Hepatocyte (in vitro differentiated cells): ENCODE measurements around the gene UCHL3. TPM values are rescaled to one million over a fixed set of nuclear protein-coding genes. Genes with fewer than 3 reads are reported as not detected.
"Not testable (repeated sequence)": the region's sequence is repeated elsewhere in the genome, so short reads cannot be mapped to it uniquely, and the experiment has no call there.

Experiments
- DNase-seq: peaks from one replicate; pipeline ENCODE4 v3.0.0-alpha.2; 2016; ENCODE audit warnings: low spot score
- H2AFZ ChIP-seq: fragments of 200-600 bp; sonication (generic); 2 replicates; pipeline ENCODE4 v1.6.0; 2016; ENCODE audit warnings: antibody characterized with exemption, mild to moderate bottlenecking
- H3K27ac ChIP-seq: fragments of 200-600 bp; sonication (generic); 2 replicates; pipeline ENCODE4 v1.5.1; 2016; ENCODE audit warnings: mild to moderate bottlenecking
- H3K27me3 ChIP-seq: fragments of 200-600 bp; sonication (generic); 2 replicates; pipeline ENCODE4 v1.6.1; 2016
- H3K36me3 ChIP-seq: fragments of 200-600 bp; sonication (generic); replicated peaks from 2 replicates; pipeline ENCODE4 v1.5.1; 2016; ENCODE audit warnings: low read depth; ENCODE audit not compliant: insufficient read depth
- H3K4me1 ChIP-seq: fragments of 200-600 bp; sonication (generic); 2 replicates; pipeline ENCODE4 v1.5.1; 2016; ENCODE audit warnings: mild to moderate bottlenecking, moderate library complexity; ENCODE audit not compliant: insufficient read depth
- H3K4me2 ChIP-seq: fragments of 200-600 bp; sonication (generic); 2 replicates; pipeline ENCODE4 v1.6.0; 2016
- H3K4me3 ChIP-seq: fragments of 200-600 bp; sonication (generic); 2 replicates; pipeline ENCODE4 v1.5.1; 2016; ENCODE audit warnings: mild to moderate bottlenecking
- H3K79me2 ChIP-seq: fragments of 200-600 bp; sonication (generic); 2 replicates; pipeline ENCODE4 v1.6.0; 2017; ENCODE audit warnings: mild to moderate bottlenecking
- H3K9me2 ChIP-seq: fragments of 200-600 bp; sonication (generic); replicated peaks from 2 replicates; pipeline ENCODE4 v1.6.0; 2017; ENCODE audit warnings: mild to moderate bottlenecking; ENCODE audit not compliant: insufficient read depth
- H3K9me3 ChIP-seq: fragments of 200-600 bp; sonication (generic); 2 replicates; pipeline ENCODE4 v1.5.1; 2016; ENCODE audit warnings: low read depth, mild to moderate bottlenecking
- H4K20me1 ChIP-seq: fragments of 200-600 bp; sonication (generic); 2 replicates; pipeline ENCODE4 v1.6.0; 2016; ENCODE audit warnings: mild to moderate bottlenecking; ENCODE audit not compliant: insufficient read depth, poor library complexity, severe bottlenecking
- EZH2 ChIP-seq: fragments of 200-600 bp; sonication (generic); IDR thresholded peaks from 2 replicates; pipeline ENCODE4 v1.6.1; 2016; ENCODE audit warnings: antibody characterized with exemption, mild to moderate bottlenecking, borderline replicate concordance
- EZH2phosphoT487 ChIP-seq: fragments of 200-600 bp; sonication (generic); IDR thresholded peaks from one replicate; pipeline ENCODE4 v1.6.1; 2018; ENCODE audit warnings: antibody characterized with exemption, mild to moderate bottlenecking, low read depth, moderate library complexity; ENCODE audit not compliant: unreplicated experiment, severe bottlenecking
- WGBS: methylation state at CpG from one replicate; pipeline ENCODE4 v1.1.6; 2016; ENCODE audit warnings: low lambda C conversion rate; ENCODE audit errors: missing lambda C conversion rate; 5-methylcytosine and 5-hydroxymethylcytosine counted together
- polyA plus RNA-seq: library from polyadenylated mRNA; unstranded; fragments of >200 nt; fragmentation: Nextera tagmentation; extraction: Ambion mirVana; gene quantifications from 2 replicates; pipeline ENCODE4 v1.2.1, GENCODE V29; 2016
- total RNA-seq: library from RNA; depleted of rRNA; stranded (reverse); fragments of >200 nt; gene quantifications from 2 replicates; pipeline ENCODE4 v1.2.3, GENCODE V29; 2014
- TF ChIP-seq, protein P1 (sequence below): fragments of 200-600 bp; sonication (generic); IDR thresholded peaks from 2 replicates; pipeline ENCODE4 v1.5.1; 2016; ENCODE audit warnings: antibody characterized with exemption, mild to moderate bottlenecking; ENCODE audit not compliant: poor library complexity

Gene UCHL3
- total and polyA plus RNA-seq, 2 experiments from 2014 or later, result 42.0 to 77.5 TPM

DNA sequence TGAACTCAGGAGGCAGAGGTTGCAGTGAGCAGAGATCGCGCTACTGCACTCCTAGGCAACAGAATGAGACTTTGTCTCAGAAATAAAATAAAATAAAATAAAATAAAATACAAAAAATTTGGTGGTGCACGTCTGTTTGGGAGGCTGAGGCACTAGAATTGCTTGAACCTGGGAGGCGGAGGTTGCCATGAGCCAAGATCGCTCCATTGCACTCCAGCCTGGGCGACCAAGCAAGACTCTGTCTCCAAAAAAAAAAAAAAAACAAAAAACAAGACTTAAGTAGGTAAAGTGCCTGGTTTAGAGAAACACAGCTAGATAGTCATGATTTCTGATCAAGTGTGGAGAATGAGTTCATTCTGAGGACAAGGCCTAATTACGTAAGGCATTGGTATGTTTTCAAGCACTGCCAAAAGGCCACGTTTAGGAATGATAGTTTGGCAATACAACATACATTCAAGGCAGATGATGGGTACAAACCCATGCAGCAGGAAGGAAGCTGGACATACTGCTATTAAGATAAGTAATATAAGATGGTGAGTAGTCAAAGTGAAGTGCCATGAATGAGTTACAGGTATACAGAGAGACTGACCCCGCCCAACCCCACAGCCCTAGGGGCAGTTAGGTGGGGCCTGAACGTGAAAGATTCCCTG is 4.8 kb upstream of the UCHL3 start:
- Histone ChIP-seq H3K9me3 (no peaks in the 10 kb centered on the region), H4K20me1 (no peaks in the 10 kb centered on the region), H3K9me2 (no peaks in the 10 kb centered on the region), H3K79me2 (no peaks in the 10 kb centered on the region), H2AFZ (no peak overlapping the region), H3K4me2 (no peak overlapping the region), H3K4me3 (no peak overlapping the region), H3K36me3 (no peaks in the 10 kb centered on the region), H3K4me1 (no peaks in the 10 kb centered on the region), H3K27ac (no peak overlapping the region), H3K27me3 (no peaks in the 10 kb centered on the region)
- 90% methylated on average over 10 of the region's 10 CpGs for WGBS
- no peak for DNase-seq
- TF ChIP-seq, protein P1, sequence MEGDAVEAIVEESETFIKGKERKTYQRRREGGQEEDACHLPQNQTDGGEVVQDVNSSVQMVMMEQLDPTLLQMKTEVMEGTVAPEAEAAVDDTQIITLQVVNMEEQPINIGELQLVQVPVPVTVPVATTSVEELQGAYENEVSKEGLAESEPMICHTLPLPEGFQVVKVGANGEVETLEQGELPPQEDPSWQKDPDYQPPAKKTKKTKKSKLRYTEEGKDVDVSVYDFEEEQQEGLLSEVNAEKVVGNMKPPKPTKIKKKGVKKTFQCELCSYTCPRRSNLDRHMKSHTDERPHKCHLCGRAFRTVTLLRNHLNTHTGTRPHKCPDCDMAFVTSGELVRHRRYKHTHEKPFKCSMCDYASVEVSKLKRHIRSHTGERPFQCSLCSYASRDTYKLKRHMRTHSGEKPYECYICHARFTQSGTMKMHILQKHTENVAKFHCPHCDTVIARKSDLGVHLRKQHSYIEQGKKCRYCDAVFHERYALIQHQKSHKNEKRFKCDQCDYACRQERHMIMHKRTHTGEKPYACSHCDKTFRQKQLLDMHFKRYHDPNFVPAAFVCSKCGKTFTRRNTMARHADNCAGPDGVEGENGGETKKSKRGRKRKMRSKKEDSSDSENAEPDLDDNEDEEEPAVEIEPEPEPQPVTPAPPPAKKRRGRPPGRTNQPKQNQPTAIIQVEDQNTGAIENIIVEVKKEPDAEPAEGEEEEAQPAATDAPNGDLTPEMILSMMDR, result no peak
- TF ChIP-seq EZH2, result no peak
- no peak for TF ChIP-seq EZH2phosphoT487

GRCh38 chr13:75545386-75545785 is 4.2 kb upstream of the UCHL3 start:
- not testable (repeated sequence) for H3K27ac ChIP-seq, H3K9me3 ChIP-seq, H2AFZ ChIP-seq, H3K4me1 ChIP-seq, H3K36me3 ChIP-seq, H3K4me2 ChIP-seq, DNase-seq, H3K9me2 ChIP-seq, H3K4me3 ChIP-seq, H3K79me2 ChIP-seq, H3K27me3 ChIP-seq, H4K20me1 ChIP-seq
- 88% methylated on average over 14 of the region's 14 CpGs for WGBS

- Histone ChIP-seq H3K9me2 (no peaks in the 10 kb centered on the region), H3K4me1 (no peaks in the 10 kb centered on the region), H3K27me3 (no peaks in the 10 kb centered on the region), H3K4me2 (no peak overlapping the region), H4K20me1 (no peaks in the 10 kb centered on the region), H3K27ac (no peak overlapping the region), H2AFZ (no peak overlapping the region), H3K4me3 (no peak overlapping the region), H3K79me2 (peaks cover 25% of the 10 kb centered on the region), H3K36me3 (no peaks in the 10 kb centered on the region), H3K9me3 (no peaks in the 10 kb centered on the region)
- TF ChIP-seq, protein P1, result no peak
- TF ChIP-seq EZH2 (no peak), EZH2phosphoT487 (no peak)
- WGBS, result 92% methylated on average over 3 of the region's 3 CpGs
- DNase-seq, result no peak
Measured at GRCh38 chr13:75547917-75548316, 1.7 kb upstream of the UCHL3 start.

DNA sequence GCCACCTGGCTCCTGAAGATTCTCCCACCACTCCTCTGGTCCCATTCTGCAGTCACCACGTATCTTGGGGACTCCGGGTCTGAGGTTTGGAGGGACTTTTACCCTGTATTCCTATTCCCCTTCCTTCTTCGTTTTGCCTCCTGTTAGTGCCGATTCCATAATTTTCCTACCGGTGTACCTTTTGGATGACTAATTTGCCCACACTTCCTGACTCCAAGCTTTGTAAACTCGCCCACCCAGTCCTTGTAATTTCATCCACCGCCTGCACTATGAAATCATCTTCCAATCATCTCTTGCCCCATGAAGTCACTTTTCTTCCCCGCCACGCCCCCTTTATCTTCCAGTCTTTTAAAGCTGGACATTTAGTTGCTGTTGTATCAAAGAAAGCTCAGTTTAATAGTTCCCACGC is 572 bp downstream of the UCHL3 start:
- TF ChIP-seq EZH2phosphoT487, result no peak
- no peak for TF ChIP-seq EZH2
- TF ChIP-seq, protein P1, result no peak
- Histone ChIP-seq H3K27ac (peak overlapping the region; percentile 88), H3K27me3 (no peaks in the 10 kb centered on the region), H3K79me2 (peaks cover 40% of the 10 kb centered on the region), H3K9me2 (no peaks in the 10 kb centered on the region), H3K4me3 (peak overlapping the region; percentile 76), H3K36me3 (no peaks in the 10 kb centered on the region), H4K20me1 (no peaks in the 10 kb centered on the region), H3K9me3 (no peaks in the 10 kb centered on the region), H2AFZ (peak overlapping the region; percentile 90), H3K4me2 (peak overlapping the region; percentile 77), H3K4me1 (no peaks in the 10 kb centered on the region)
- DNase-seq, result peak; percentile 75
- WGBS, result under 1% methylated on average over 10 of the region's 10 CpGs
